ENCODE data around the gene RHOXF1. TPM values are rescaled to one million over a fixed set of nuclear protein-coding genes. Genes with fewer than 3 reads are reported as not detected.
"Not testable (repeated sequence)": the region's sequence is repeated elsewhere in the genome, so short reads cannot be mapped to it uniquely, and the experiment has no call there.

RHOXF1 gene
- total RNA-seq, 1 experiment from 2014 or later = not detected

DNA sequence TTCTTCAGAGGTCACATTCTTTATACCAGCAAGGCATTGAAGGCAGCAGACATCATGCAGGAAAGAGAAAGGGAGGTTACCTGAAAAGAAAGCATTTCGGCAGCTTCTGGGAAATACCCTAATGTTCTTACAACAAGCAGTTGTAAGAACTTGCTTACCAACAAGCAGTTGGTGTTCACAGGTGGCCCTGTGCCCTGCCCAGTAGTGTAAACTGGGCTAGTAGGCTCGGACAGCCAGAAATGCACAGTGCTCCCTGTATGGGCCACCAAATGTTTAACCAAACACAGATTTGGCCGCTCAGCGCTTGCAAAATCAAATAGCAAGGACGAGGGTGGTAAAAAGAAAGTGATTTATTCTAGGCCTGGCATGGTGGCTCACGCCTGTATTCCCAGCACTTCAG is 20.4 kb upstream of the RHOXF1 start:
- Mint-ChIP-seq H3K27me3 (ENCODE audit: low read depth) (no peaks in the 10 kb centered on the region; the same call in 1 of the 2 replicates), H3K27ac (no peak overlapping the region), H3K36me3 (ENCODE audit: insufficient read depth in 1 of 3, low read depth in 3 of 3) (peaks cover 0 to 4% (median 0%) of the 10 kb centered on the region in 3 experiments; a peak in 2 of 7 replicates), H3K4me3 (no peak overlapping the region), H3K4me1 (peaks cover 21 to 24% of the 10 kb centered on the region in 2 experiments), H3K9me3 (peaks cover 39 to 40% of the 10 kb centered on the region in 2 experiments)
- Histone ChIP-seq H4K5ac (ENCODE audit: insufficient read length, low read depth, low read length) (no peak overlapping the region), H2BK12ac (ENCODE audit: insufficient read length, low read depth, low read length) (no peak overlapping the region), H3K79me2 (ENCODE audit: insufficient read depth, low read length) (no peaks in the 10 kb centered on the region), H3K9me3 (ENCODE audit: control insufficient read depth, low read depth, low read length) (peaks cover 31% of the 10 kb centered on the region), H3K56ac (ENCODE audit: insufficient read length, low read depth, low read length) (no peak overlapping the region), H3K4ac (ENCODE audit: low read depth, low read length) (no peak overlapping the region), H2BK120ac (ENCODE audit: low read depth, low read length, poor library complexity, severe bottlenecking) (no peak overlapping the region), H3K23me2 (ENCODE audit: insufficient read length, low read depth, low read length, poor library complexity, severe bottlenecking) (no peaks in the 10 kb centered on the region), H4K91ac (ENCODE audit: insufficient read length, low read depth, low read length) (no peak overlapping the region), H3K14ac (ENCODE audit: insufficient read depth, low read length) (no peak overlapping the region), H2AK5ac (ENCODE audit: insufficient read length, low read length) (no peak overlapping the region), H3K23ac (ENCODE audit: insufficient read length, low read depth, low read length) (no peak overlapping the region), H2BK20ac (ENCODE audit: low read depth, low read length, poor library complexity, severe bottlenecking) (no peak overlapping the region), H3K9ac (ENCODE audit: extremely low read depth, insufficient read length, low read length) (no peak overlapping the region), H2BK5ac (ENCODE audit: insufficient read length, low read length) (no peak overlapping the region), H4K20me1 (ENCODE audit: control insufficient read depth, insufficient read depth, insufficient read length) (no peaks in the 10 kb centered on the region), H3K4me2 (ENCODE audit: insufficient read depth, insufficient read length, low read length) (no peak overlapping the region), H3K79me1 (ENCODE audit: insufficient read depth, low read depth, low read length, poor library complexity, severe bottlenecking) (no peaks in the 10 kb centered on the region), H2AFZ (ENCODE audit: low read length) (no peak overlapping the region), H3T11ph (ENCODE audit: low read length) (no peak overlapping the region), H3K27ac (ENCODE audit: insufficient read length, low read depth, low read length) (no peak overlapping the region), H3K18ac (ENCODE audit: insufficient read length, low read depth, low read length) (no peak overlapping the region), H2BK15ac (ENCODE audit: low read depth, low read length) (no peak overlapping the region), H3K27me3 (ENCODE audit: insufficient read depth, low read length) (no peaks in the 10 kb centered on the region), H4K8ac (replicated peaks; ENCODE audit: insufficient read length, low read depth, low read length) (no peak overlapping the region), H3K4me1 (ENCODE audit: insufficient read depth, low read length) (no peaks in the 10 kb centered on the region)
- TF ChIP-seq, protein P1, sequence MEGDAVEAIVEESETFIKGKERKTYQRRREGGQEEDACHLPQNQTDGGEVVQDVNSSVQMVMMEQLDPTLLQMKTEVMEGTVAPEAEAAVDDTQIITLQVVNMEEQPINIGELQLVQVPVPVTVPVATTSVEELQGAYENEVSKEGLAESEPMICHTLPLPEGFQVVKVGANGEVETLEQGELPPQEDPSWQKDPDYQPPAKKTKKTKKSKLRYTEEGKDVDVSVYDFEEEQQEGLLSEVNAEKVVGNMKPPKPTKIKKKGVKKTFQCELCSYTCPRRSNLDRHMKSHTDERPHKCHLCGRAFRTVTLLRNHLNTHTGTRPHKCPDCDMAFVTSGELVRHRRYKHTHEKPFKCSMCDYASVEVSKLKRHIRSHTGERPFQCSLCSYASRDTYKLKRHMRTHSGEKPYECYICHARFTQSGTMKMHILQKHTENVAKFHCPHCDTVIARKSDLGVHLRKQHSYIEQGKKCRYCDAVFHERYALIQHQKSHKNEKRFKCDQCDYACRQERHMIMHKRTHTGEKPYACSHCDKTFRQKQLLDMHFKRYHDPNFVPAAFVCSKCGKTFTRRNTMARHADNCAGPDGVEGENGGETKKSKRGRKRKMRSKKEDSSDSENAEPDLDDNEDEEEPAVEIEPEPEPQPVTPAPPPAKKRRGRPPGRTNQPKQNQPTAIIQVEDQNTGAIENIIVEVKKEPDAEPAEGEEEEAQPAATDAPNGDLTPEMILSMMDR (conservative IDR thresholded peaks at IDR 0.05) = no peak
- no peak for DNase-seq
- no CpG with 5 or more reads among the region's 6 CpGs for WGBS (ENCODE audit: extremely low coverage, insufficient read length, low lambda C conversion rate)

DNA sequence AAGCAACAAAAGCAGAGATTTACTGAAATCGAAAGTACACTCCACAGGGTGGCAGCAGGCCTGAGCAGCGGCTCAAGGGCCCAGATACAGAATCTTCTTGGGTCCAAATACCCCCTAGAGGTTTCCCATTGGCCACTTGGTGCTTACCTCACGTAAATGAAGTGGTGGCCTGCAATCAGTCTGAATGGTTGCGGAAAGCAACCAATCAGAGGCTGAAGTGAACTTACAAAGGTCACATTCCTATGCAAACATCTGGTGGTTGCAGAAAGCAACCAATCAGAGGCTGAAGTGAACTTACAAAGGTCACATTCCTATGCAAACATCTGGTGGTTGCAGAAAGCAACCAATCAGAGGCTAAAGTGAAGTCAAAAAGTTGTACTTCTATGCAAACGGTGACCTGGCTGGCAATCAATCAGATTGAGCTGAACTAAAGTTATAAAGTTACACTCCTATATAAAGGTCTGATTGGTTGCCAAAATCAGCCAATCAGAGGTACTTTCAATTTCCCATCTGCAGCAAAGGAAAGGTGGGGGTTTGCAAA is 12.7 kb upstream of the RHOXF1 start:
- peaks cover 35% of the 10 kb centered on the region for H3K9me3 ChIP-seq (ENCODE audit: control insufficient read depth, low read depth, low read length)
- no CpG with 5 or more reads among the region's 5 CpGs for whole genome bisulfite sequencing (ENCODE audit: extremely low coverage, insufficient read length, low lambda C conversion rate)
- not testable (repeated sequence) for H4K8ac ChIP-seq (replicated peaks; ENCODE audit: insufficient read length, low read depth, low read length); H3K36me3 Mint-ChIP-seq (ENCODE audit: insufficient read depth in 1 of 3, low read depth in 3 of 3); H2BK12ac ChIP-seq (ENCODE audit: insufficient read length, low read depth, low read length); DNase-seq; H3K18ac ChIP-seq (ENCODE audit: insufficient read length, low read depth, low read length); H3K23ac ChIP-seq (ENCODE audit: insufficient read length, low read depth, low read length); H4K91ac ChIP-seq (ENCODE audit: insufficient read length, low read depth, low read length); H2BK20ac ChIP-seq (ENCODE audit: low read depth, low read length, poor library complexity, severe bottlenecking); H3K9ac ChIP-seq (ENCODE audit: extremely low read depth, insufficient read length, low read length); H3K14ac ChIP-seq (ENCODE audit: insufficient read depth, low read length); H2AK5ac ChIP-seq (ENCODE audit: insufficient read length, low read length); H3K4me3 Mint-ChIP-seq; H3K4ac ChIP-seq (ENCODE audit: low read depth, low read length); H3K27me3 ChIP-seq (ENCODE audit: insufficient read depth, low read length); H2BK120ac ChIP-seq (ENCODE audit: low read depth, low read length, poor library complexity, severe bottlenecking); H4K20me1 ChIP-seq (ENCODE audit: control insufficient read depth, insufficient read depth, insufficient read length); H3K4me2 ChIP-seq (ENCODE audit: insufficient read depth, insufficient read length, low read length); H3K27ac ChIP-seq (ENCODE audit: insufficient read length, low read depth, low read length); H3K27me3 Mint-ChIP-seq (ENCODE audit: low read depth); H3K4me1 ChIP-seq (ENCODE audit: insufficient read depth, low read length); H3K79me2 ChIP-seq (ENCODE audit: insufficient read depth, low read length); H3K79me1 ChIP-seq (ENCODE audit: insufficient read depth, low read depth, low read length, poor library complexity, severe bottlenecking); H3K56ac ChIP-seq (ENCODE audit: insufficient read length, low read depth, low read length); H3K23me2 ChIP-seq (ENCODE audit: insufficient read length, low read depth, low read length, poor library complexity, severe bottlenecking); H2AFZ ChIP-seq (ENCODE audit: low read length); H2BK5ac ChIP-seq (ENCODE audit: insufficient read length, low read length); H2BK15ac ChIP-seq (ENCODE audit: low read depth, low read length); H3T11ph ChIP-seq (ENCODE audit: low read length); H4K5ac ChIP-seq (ENCODE audit: insufficient read length, low read depth, low read length)
- H3K9me3 Mint-ChIP-seq = peaks cover 47 to 54% of the 10 kb centered on the region in 2 experiments
- peak overlapping the region in 1 of 3 experiments; percentile 56; a peak in 1 of 7 replicates for H3K27ac Mint-ChIP-seq
- peaks cover 7 to 14% of the 10 kb centered on the region in 2 experiments for H3K4me1 Mint-ChIP-seq
